ENCODE data around the gene WDR19. TPM values are rescaled to one million over a fixed set of nuclear protein-coding genes. Genes with fewer than 3 reads are reported as not detected.
"Not testable (repeated sequence)": the region's sequence is repeated elsewhere in the genome, so short reads cannot be mapped to it uniquely, and the experiment has no call there.

WDR19 gene
- total and polyA plus RNA-seq, 3 experiments from 2014 or later, result 3.4 to 16.5 (median 15.7) TPM

DNA sequence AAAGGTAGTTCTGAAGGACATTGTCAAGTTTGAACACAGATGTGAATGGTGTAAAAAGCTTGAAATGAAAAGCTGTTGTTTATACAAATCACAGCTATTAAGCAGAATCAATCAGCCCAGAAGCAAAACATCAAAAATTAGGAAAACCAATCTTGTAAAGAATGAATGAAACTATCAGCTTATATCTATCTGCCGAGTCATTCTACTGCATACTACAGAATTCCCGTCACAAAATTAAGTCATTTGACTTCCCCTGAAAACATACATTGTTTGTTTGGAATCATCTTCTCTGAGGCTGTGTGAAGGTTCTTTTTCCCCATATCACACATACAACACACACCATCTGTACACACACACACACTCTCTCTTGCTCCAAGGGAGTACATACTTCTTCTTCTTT lies 103.5 kb downstream of the WDR19 start:
- Histone ChIP-seq H3K36me3 (ENCODE audit: insufficient read depth, low read length) (peaks cover 11% of the 10 kb centered on the region), H3K9me3 (ENCODE audit: low read length) (no peaks in the 10 kb centered on the region), H3K27me3 (ENCODE audit: insufficient read depth, low read length, poor library complexity, severe bottlenecking) (no peaks in the 10 kb centered on the region), H3K4me1 (ENCODE audit: insufficient read depth, low read length) (no peaks in the 10 kb centered on the region), H3K4me3 (ENCODE audit: low read length) (no peak overlapping the region), H3K27ac (ENCODE audit: low read depth, low read length) (no peak overlapping the region)
- Mint-ChIP-seq H3K27me3 (no peaks in the 10 kb centered on the region), H3K9me3 (no peaks in the 10 kb centered on the region), H3K4me1 (no peaks in the 10 kb centered on the region), H3K4me3 (no peak overlapping the region), H3K36me3 (peaks cover 9 to 67% (median 14%) of the 10 kb centered on the region in 3 donors), H3K27ac (peak overlapping the region in 1 of 8 donors; percentile 30)
- no peak for DNase-seq
- ChIA-PET POLR2A (no interaction called here), CTCF (no interaction called here)

DNA sequence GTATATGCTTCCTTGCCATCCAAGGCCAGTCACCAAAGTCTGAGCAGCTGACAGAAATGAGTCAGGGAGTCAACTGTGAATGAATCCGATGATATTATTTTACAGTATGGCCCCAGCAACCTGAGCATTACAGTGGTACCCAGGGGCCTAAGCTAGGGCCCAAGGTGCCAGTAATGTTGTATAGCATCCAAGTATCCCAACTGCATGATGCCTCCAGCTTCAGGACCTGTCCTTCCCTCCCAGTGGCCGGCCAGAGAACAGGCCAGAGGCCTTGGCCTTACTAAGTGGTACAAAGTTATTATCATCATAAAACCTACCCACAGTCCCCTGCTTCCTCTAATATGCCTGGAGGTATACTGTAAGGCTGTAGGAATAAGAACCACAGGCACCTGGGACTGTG lies 103.9 kb downstream of the WDR19 start:
- no peak overlapping the region for H3K4me3 Mint-ChIP-seq
- peaks cover 9 to 71% (median 14%) of the 10 kb centered on the region in 3 donors for H3K36me3 Mint-ChIP-seq
- H3K27ac Mint-ChIP-seq, result peak overlapping the region in 1 of 8 donors; percentile 30
- Histone ChIP-seq H3K4me3 (ENCODE audit: low read length) (no peak overlapping the region), H3K36me3 (ENCODE audit: insufficient read depth, low read length) (peaks cover 11% of the 10 kb centered on the region), H3K27me3 (ENCODE audit: insufficient read depth, low read length, poor library complexity, severe bottlenecking) (no peaks in the 10 kb centered on the region), H3K9me3 (ENCODE audit: low read length) (no peaks in the 10 kb centered on the region), H3K4me1 (ENCODE audit: insufficient read depth, low read length) (no peaks in the 10 kb centered on the region), H3K27ac (ENCODE audit: low read depth, low read length) (no peak overlapping the region)
- CTCF ChIA-PET, result no interaction called here
- POLR2A ChIA-PET, result no interaction called here
- no peaks in the 10 kb centered on the region for H3K4me1 Mint-ChIP-seq
- no peaks in the 10 kb centered on the region for H3K27me3 Mint-ChIP-seq
- no peaks in the 10 kb centered on the region for H3K9me3 Mint-ChIP-seq
- DNase-seq, result no peak

DNA sequence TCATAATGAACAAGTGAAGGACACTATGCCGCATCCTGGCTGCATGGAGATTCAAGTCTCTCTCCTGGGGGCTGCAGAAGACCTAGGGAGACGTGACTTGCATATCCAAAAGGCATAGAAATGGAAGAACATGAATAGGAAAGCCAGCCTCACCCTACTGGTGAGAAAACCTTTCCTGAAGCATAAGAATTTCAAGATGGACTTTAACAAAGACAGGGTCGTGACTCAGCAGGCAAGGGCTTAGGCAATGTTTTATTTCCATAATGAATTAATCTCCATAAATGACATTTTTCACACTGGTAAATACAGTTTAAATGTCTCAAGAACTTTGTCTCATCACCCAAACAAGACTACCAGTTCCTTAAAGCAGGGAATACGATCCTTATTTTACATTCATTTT lies 104.9 kb downstream of the WDR19 start:
- no peaks in the 10 kb centered on the region for H3K9me3 Mint-ChIP-seq
- peak overlapping the region in 1 of 8 donors; percentile 47 for H3K27ac Mint-ChIP-seq
- Histone ChIP-seq H3K4me3 (ENCODE audit: low read length) (no peak overlapping the region), H3K36me3 (ENCODE audit: insufficient read depth, low read length) (peaks cover 19% of the 10 kb centered on the region), H3K4me1 (ENCODE audit: insufficient read depth, low read length) (no peaks in the 10 kb centered on the region), H3K9me3 (ENCODE audit: low read length) (no peaks in the 10 kb centered on the region), H3K27me3 (ENCODE audit: insufficient read depth, low read length, poor library complexity, severe bottlenecking) (no peaks in the 10 kb centered on the region), H3K27ac (ENCODE audit: low read depth, low read length) (no peak overlapping the region)
- peaks cover 9 to 78% (median 13%) of the 10 kb centered on the region in 3 donors for H3K36me3 Mint-ChIP-seq
- ChIA-PET POLR2A (no interaction called here), CTCF (no interaction called here)
- DNase-seq, result no peak
- no peaks in the 10 kb centered on the region for H3K27me3 Mint-ChIP-seq
- H3K4me3 Mint-ChIP-seq, result no peak overlapping the region
- no peaks in the 10 kb centered on the region for H3K4me1 Mint-ChIP-seq

DNA sequence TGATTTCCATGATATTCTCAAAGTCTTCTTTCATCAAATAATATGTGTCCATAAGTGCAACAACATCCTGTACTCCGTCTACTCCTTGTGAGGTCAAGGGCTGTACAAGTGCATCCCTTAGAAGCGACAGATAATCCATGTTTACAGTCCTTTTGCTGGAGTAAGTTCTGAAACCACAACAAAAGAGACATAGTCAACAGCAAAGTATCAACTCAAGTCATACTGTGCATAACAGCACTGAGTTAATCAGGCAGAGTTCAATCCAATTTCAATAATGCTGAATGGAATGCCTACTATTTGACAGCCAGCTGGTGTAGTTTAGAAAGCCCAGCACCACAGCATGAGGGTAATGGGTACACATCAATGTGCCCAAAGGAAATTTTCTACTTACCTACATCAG lies 109.4 kb downstream of the WDR19 start:
- Mint-ChIP-seq H3K27ac (peak overlapping the region in 2 of 8 donors; percentile 28 to 45), H3K4me1 (no peaks in the 10 kb centered on the region), H3K36me3 (peaks cover 17 to 82% (median 21%) of the 10 kb centered on the region in 3 donors), H3K27me3 (no peaks in the 10 kb centered on the region), H3K4me3 (no peak overlapping the region), H3K9me3 (no peaks in the 10 kb centered on the region)
- Histone ChIP-seq H3K27ac (ENCODE audit: low read depth, low read length) (no peak overlapping the region), H3K36me3 (ENCODE audit: insufficient read depth, low read length) (peaks cover 24% of the 10 kb centered on the region), H3K4me3 (ENCODE audit: low read length) (no peak overlapping the region), H3K9me3 (ENCODE audit: low read length) (no peaks in the 10 kb centered on the region), H3K4me1 (ENCODE audit: insufficient read depth, low read length) (no peaks in the 10 kb centered on the region), H3K27me3 (ENCODE audit: insufficient read depth, low read length, poor library complexity, severe bottlenecking) (no peaks in the 10 kb centered on the region)
- ChIA-PET POLR2A (no interaction called here), CTCF (no interaction called here)
- DNase-seq, result no peak

DNA sequence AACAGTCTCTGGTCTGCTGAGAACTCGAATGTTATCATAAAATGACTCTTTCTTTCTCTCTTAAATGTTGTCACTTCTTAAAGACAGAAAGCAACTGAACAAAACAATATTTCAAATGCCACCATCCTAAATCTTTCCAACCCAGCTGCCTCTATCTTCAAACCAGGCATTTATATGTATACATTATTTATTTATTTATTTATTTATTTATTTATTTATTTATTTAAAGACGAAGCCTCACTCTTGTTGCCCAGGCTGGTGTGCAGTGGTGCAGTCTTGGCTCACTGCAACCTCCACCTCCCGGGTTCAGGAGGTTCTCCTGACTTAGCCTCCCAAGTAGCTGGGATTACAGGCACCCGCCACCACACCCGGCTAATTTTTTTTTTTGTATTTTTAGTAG lies 110.1 kb downstream of the WDR19 start:
- H3K4me1 ChIP-seq (ENCODE audit: insufficient read depth, low read length); H3K27ac ChIP-seq (ENCODE audit: low read depth, low read length); H3K9me3 ChIP-seq (ENCODE audit: low read length); H3K27me3 ChIP-seq (ENCODE audit: insufficient read depth, low read length, poor library complexity, severe bottlenecking); H3K4me3 ChIP-seq (ENCODE audit: low read length); H3K9me3 Mint-ChIP-seq; H3K4me1 Mint-ChIP-seq; POLR2A ChIA-PET; H3K4me3 Mint-ChIP-seq; CTCF ChIA-PET; H3K27me3 Mint-ChIP-seq; DNase-seq: not testable (repeated sequence)
- peaks cover 18 to 75% (median 22%) of the 10 kb centered on the region in 3 donors for H3K36me3 Mint-ChIP-seq
- peak overlapping the region in 1 of 8 donors; percentile 26 for H3K27ac Mint-ChIP-seq
- peaks cover 25% of the 10 kb centered on the region for H3K36me3 ChIP-seq (ENCODE audit: insufficient read depth, low read length)

DNA sequence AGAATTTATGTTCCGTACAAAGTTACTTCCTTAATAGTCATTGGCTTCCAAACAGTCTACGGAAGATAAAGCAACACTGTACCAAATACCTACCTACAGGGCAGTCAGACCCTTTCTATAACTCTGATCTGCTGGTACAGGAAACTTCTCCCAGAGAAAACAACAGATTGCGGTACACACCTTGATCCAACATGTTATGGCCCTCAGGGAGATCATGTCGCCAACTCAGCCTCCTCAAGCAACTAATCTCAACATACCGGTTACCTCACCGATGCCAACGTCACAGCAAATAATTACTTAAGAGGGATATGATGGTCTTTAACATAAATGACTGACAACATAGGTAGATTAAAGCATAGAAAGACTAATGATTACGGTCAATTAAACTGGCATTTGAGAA lies 113.5 kb downstream of the WDR19 start:
- H3K27ac Mint-ChIP-seq, result no peak overlapping the region

DNA sequence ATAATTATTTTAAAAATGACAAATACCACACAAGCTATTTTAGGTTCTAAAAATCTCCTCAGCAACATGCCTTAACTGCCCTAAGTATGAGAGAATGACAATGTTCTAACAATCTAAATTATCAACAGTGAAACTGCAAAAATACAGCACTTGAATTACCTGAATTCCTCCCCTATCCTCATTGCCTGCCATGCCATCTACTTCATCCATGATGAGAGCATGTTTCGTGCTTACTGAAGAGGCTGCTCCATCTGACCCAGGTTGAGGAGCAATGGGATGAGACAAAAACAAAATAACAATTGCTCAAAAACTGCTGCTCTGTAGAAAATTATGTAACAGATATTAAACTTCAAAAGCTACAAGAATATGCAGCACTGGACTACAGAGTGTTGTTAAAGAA lies 120.6 kb downstream of the WDR19 start:
- POLR2A ChIA-PET, result no interaction called here

More for the DNA sequence above, 113.5 kb downstream of the WDR19 start:
- no peaks in the 10 kb centered on the region for H3K27me3 ChIP-seq (ENCODE audit: insufficient read depth, low read length, poor library complexity, severe bottlenecking)
- H3K27ac ChIP-seq (ENCODE audit: low read depth, low read length), result no peak overlapping the region
- H3K4me1 Mint-ChIP-seq, result no peaks in the 10 kb centered on the region
- no peaks in the 10 kb centered on the region for H3K9me3 ChIP-seq (ENCODE audit: low read length)
- H3K4me1 ChIP-seq (ENCODE audit: insufficient read depth, low read length), result no peaks in the 10 kb centered on the region
- no peak overlapping the region for H3K4me3 Mint-ChIP-seq
- H3K9me3 Mint-ChIP-seq, result peaks cover 0 to 2% (median 0%) of the 10 kb centered on the region in 5 donors
- no peak for DNase-seq
- no peaks in the 10 kb centered on the region for H3K27me3 Mint-ChIP-seq
- H3K36me3 Mint-ChIP-seq, result peaks cover 16 to 78% (median 28%) of the 10 kb centered on the region in 3 donors
- ChIA-PET POLR2A (interaction anchor here (0.6 kb wide), 1 partner anchor 25 kb away, joined by 9 read pairs; no protein-coding TSS in a partner anchor), CTCF (no interaction called here)
- H3K4me3 ChIP-seq (ENCODE audit: low read length), result no peak overlapping the region
- H3K36me3 ChIP-seq (ENCODE audit: insufficient read depth, low read length), result peaks cover 33% of the 10 kb centered on the region

DNA sequence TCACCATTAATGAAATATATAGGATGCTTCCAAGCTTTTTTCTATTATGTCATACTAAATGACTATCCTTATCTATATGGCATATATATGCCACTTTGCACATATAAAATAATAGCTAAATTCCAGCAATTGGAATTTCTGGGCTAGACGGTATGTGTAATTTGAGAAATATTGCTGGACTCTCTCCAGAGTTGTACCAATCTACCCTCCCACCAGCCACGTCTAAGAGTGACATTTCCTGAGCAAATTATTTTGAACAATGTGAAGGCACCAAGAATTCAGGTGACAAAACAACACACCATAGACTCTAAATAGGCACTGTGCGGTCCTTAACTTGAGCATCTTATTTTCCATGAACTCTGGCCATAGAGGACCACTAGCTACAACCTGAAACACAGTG lies 121.5 kb downstream of the WDR19 start:
- no peaks in the 10 kb centered on the region for H3K27me3 Mint-ChIP-seq
- Histone ChIP-seq H3K36me3 (ENCODE audit: insufficient read depth, low read length) (peaks cover 54% of the 10 kb centered on the region), H3K9me3 (ENCODE audit: low read length) (no peaks in the 10 kb centered on the region), H3K4me1 (ENCODE audit: insufficient read depth, low read length) (no peaks in the 10 kb centered on the region), H3K27ac (ENCODE audit: low read depth, low read length) (no peak overlapping the region), H3K4me3 (ENCODE audit: low read length) (no peak overlapping the region), H3K27me3 (ENCODE audit: insufficient read depth, low read length, poor library complexity, severe bottlenecking) (no peaks in the 10 kb centered on the region)
- CTCF ChIA-PET, result no interaction called here
- peak overlapping the region in 1 of 8 donors; percentile 12 for H3K27ac Mint-ChIP-seq
- H3K9me3 Mint-ChIP-seq, result no peaks in the 10 kb centered on the region
- POLR2A ChIA-PET, result no interaction called here
- no peak overlapping the region for H3K4me3 Mint-ChIP-seq
- DNase-seq, result no peak
- H3K4me1 Mint-ChIP-seq, result no peaks in the 10 kb centered on the region
- peaks cover 12 to 87% (median 37%) of the 10 kb centered on the region in 3 donors for H3K36me3 Mint-ChIP-seq

More for the DNA sequence above, 120.6 kb downstream of the WDR19 start:
- Mint-ChIP-seq H3K27ac (peak overlapping the region in 3 of 8 donors; percentile 19 to 87 (median 44)), H3K36me3 (peaks cover 17 to 85% (median 35%) of the 10 kb centered on the region in 3 donors), H3K9me3 (peaks cover 0 to 2% (median 0%) of the 10 kb centered on the region in 5 donors), H3K4me1 (no peaks in the 10 kb centered on the region), H3K4me3 (no peak overlapping the region), H3K27me3 (no peaks in the 10 kb centered on the region)
- H3K27ac ChIP-seq (ENCODE audit: low read depth, low read length), result no peak overlapping the region
- H3K27me3 ChIP-seq (ENCODE audit: insufficient read depth, low read length, poor library complexity, severe bottlenecking), result no peaks in the 10 kb centered on the region
- peaks cover 50% of the 10 kb centered on the region for H3K36me3 ChIP-seq (ENCODE audit: insufficient read depth, low read length)
- no peaks in the 10 kb centered on the region for H3K4me1 ChIP-seq (ENCODE audit: insufficient read depth, low read length)
- no peak overlapping the region for H3K4me3 ChIP-seq (ENCODE audit: low read length)
- H3K9me3 ChIP-seq (ENCODE audit: low read length), result no peaks in the 10 kb centered on the region
- CTCF ChIA-PET, result no interaction called here
- DNase-seq, result no peak

DNA sequence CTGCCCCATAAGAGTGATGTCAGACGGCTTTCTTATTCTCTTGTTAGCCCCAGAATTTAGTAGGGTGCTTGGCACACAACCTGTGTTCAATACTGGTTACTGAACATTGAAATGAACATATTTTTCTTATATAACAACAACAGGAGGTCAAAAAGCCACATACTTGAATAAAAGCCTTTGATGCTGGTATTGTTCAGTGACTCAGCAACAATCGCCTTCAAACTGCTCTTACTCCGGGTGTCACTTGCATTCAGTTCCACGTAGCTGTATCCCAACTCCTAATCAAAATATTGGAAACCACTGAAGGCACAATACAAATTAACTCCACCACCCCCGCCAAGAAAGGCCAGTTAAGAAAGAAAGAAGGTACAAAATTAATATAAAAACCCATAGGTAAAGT lies 122.3 kb downstream of the WDR19 start:
- H3K4me3 Mint-ChIP-seq, result no peak overlapping the region
- H3K4me1 Mint-ChIP-seq, result no peaks in the 10 kb centered on the region
- ChIA-PET CTCF (no interaction called here), POLR2A (no interaction called here)
- no peaks in the 10 kb centered on the region for H3K27me3 ChIP-seq (ENCODE audit: insufficient read depth, low read length, poor library complexity, severe bottlenecking)
- no peaks in the 10 kb centered on the region for H3K27me3 Mint-ChIP-seq
- H3K4me1 ChIP-seq (ENCODE audit: insufficient read depth, low read length), result no peaks in the 10 kb centered on the region
- H3K36me3 Mint-ChIP-seq, result peaks cover 12 to 85% (median 39%) of the 10 kb centered on the region in 3 donors
- no peaks in the 10 kb centered on the region for H3K9me3 ChIP-seq (ENCODE audit: low read length)
- H3K9me3 Mint-ChIP-seq, result no peaks in the 10 kb centered on the region
- H3K4me3 ChIP-seq (ENCODE audit: low read length), result no peak overlapping the region
- H3K36me3 ChIP-seq (ENCODE audit: insufficient read depth, low read length), result peaks cover 57% of the 10 kb centered on the region
- no peak overlapping the region for H3K27ac Mint-ChIP-seq
- DNase-seq, result no peak
- no peak overlapping the region for H3K27ac ChIP-seq (ENCODE audit: low read depth, low read length)

All from CD8-positive, alpha-beta memory T cell (primary cell).